Endothelial cell of umbilical vein (primary cell): ENCODE data around the gene CR2. TPM values are rescaled to one million over a fixed set of nuclear protein-coding genes. Genes with fewer than 3 reads are reported as not detected.

Experiments
- BruUV-seq: library from RNA; stranded (reverse); fragments of 400-500 nt; replicated peaks from 2 replicates; lab custom pipeline; 2021; lab: Mats Ljungman, UMichigan
- CTCF ChIA-PET: fragments of 300-600, 350-600 bp; sonication (Branson Sonifier 250); formaldehyde crosslinking; loops from one replicate; lab custom pipeline; 2021; ENCODE audit warnings: antibody characterized with exemption, inconsistent platforms; lab: Charles Lee
- POLR2A ChIA-PET: fragments of 300-600, 350-600 bp; sonication (Branson Sonifier 250); formaldehyde crosslinking; loops from one replicate; lab custom pipeline; 2021; ENCODE audit warnings: antibody characterized with exemption, inconsistent platforms; lab: Charles Lee
- DNase-seq: peaks from one replicate; pipeline ENCODE4 v3.0.0-alpha.2; 2011; ENCODE audit warnings: low read depth, low spot score
- FAIRE-seq: peaks from 2 replicates; lab custom pipeline; 2011; peaks lifted over from hg19 to GRCh38; lab: Jason Lieb, UNC
- H2AFZ ChIP-seq: 2 replicates; pipeline ENCODE4 v1.6.0; 2012; ENCODE audit warnings: low read depth, low read length, control low read depth, inconsistent platforms
- H3K27ac ChIP-seq: 2 replicates; pipeline ENCODE4 v1.5.1; 2011; ENCODE audit warnings: low read depth, mild to moderate bottlenecking, control low read depth, low read length, moderate library complexity; ENCODE audit not compliant: insufficient read depth
- H3K27me3 ChIP-seq, 2 experiments: 2 replicates each; pipeline versions ENCODE4 v1.6.0 to v1.6.1; 2011; ENCODE audit warnings: low read length in 2 of 2, mixed read lengths in 1 of 2; ENCODE audit not compliant: control insufficient read depth in 2 of 2, insufficient read depth in 2 of 2
- H3K36me3 ChIP-seq, 2 experiments: 2 replicates in 1 of 2; 3 replicates in 1 of 2; pipeline ENCODE4 v1.5.1; 2011; ENCODE audit warnings: low read length in 2 of 2, mild to moderate bottlenecking in 1 of 2, moderate library complexity in 1 of 2; ENCODE audit not compliant: control insufficient read depth in 2 of 2, insufficient read depth in 2 of 2; ENCODE audit errors: extremely low read depth in 1 of 2
- H3K4me1 ChIP-seq: 3 replicates; pipeline ENCODE4 v1.5.1; 2011; ENCODE audit warnings: mild to moderate bottlenecking, low read length; ENCODE audit not compliant: control insufficient read depth, insufficient read depth; ENCODE audit errors: extremely low read depth
- H3K4me2 ChIP-seq: 2 replicates; pipeline ENCODE4 v1.6.1; 2011; ENCODE audit warnings: low read length, control low read depth, mixed read lengths; ENCODE audit not compliant: insufficient read depth
- H3K4me3 ChIP-seq, 3 experiments: fragments of 200-600 bp in 1 of 3; sonication (generic), shearing (Covaris generic) in 1 of 3; replicated peaks in 1 of 3; 2 replicates each; pipeline ENCODE4 v1.5.1; 2011 to 2016; ENCODE audit warnings: control low read depth in 3 of 3, low read length in 3 of 3, mild to moderate bottlenecking in 2 of 3, inconsistent platforms in 1 of 3, low read depth in 1 of 3, moderate library complexity in 1 of 3; ENCODE audit not compliant: insufficient read depth in 1 of 3
- H3K79me2 ChIP-seq: 2 replicates; pipeline ENCODE4 v1.6.0; 2012; ENCODE audit warnings: low read length, inconsistent platforms; ENCODE audit not compliant: control insufficient read depth, insufficient read depth
- H3K9ac ChIP-seq: replicated peaks from 2 replicates; pipeline ENCODE3; 2011; ENCODE audit warnings: low read length, control low read depth; ENCODE audit not compliant: insufficient read depth; ENCODE audit errors: extremely low read depth
- H3K9me1 ChIP-seq: replicated peaks from 3 replicates; pipeline ENCODE4 v1.6.0; 2011; ENCODE audit warnings: mild to moderate bottlenecking, low read length; ENCODE audit not compliant: control insufficient read depth, insufficient read depth; ENCODE audit errors: extremely low read depth
- H3K9me3 ChIP-seq: replicated peaks from 2 replicates; pipeline ENCODE4 v1.5.1; 2012; ENCODE audit warnings: low read length, inconsistent platforms; ENCODE audit not compliant: control insufficient read depth, insufficient read depth
- H4K20me1 ChIP-seq: replicated peaks from 2 replicates; pipeline ENCODE3; 2011; ENCODE audit warnings: mild to moderate bottlenecking, low read length; ENCODE audit not compliant: control insufficient read depth, insufficient read depth; ENCODE audit errors: extremely low read depth
- EZH2 ChIP-seq: IDR thresholded peaks from 2 replicates; pipeline ENCODE4 v1.6.1; 2012; ENCODE audit warnings: borderline replicate concordance, low read depth, mild to moderate bottlenecking, moderate library complexity, low read length, inconsistent platforms; ENCODE audit not compliant: severe bottlenecking
- GATA2 ChIP-seq: IDR thresholded peaks from 2 replicates; pipeline ENCODE4 v1.7.0; 2011; ENCODE audit warnings: low read depth, mild to moderate bottlenecking, moderate library complexity, mixed read lengths, low read length; ENCODE audit not compliant: insufficient read length, insufficient read depth
- MAX ChIP-seq: IDR thresholded peaks from 2 replicates; pipeline ENCODE4 v1.6.1; 2011; ENCODE audit not compliant: insufficient read depth, insufficient read length
- MYC ChIP-seq: IDR thresholded peaks from one replicate; pipeline ENCODE4 v1.6.1; 2011; ENCODE audit warnings: mild to moderate bottlenecking, low read depth, low read length
- POLR2A ChIP-seq: IDR thresholded peaks from 2 replicates; pipeline ENCODE4 v1.6.1; 2012; ENCODE audit warnings: low read depth, mild to moderate bottlenecking, control low read depth, low read length
- POLR2AphosphoS5 ChIP-seq: IDR thresholded peaks from 2 replicates; pipeline ENCODE4 v1.6.1; 2012; ENCODE audit warnings: low read depth, mild to moderate bottlenecking, control low read depth, low read length, moderate library complexity; ENCODE audit not compliant: insufficient read depth
- dilution Hi-C: fragments of 300-500 bp; cut with MboI; formaldehyde crosslinking; loops from one replicate; pipeline ENCODE4 v1.15.0; 2019; ENCODE audit warnings: low sequenced_read_pairs; ENCODE audit not compliant: extremely low pct_ligation_motif_present
- intact Hi-C: fragments of 100-400 bp; cut with micrococcal nuclease; formaldehyde crosslinking; loops from one replicate; pipeline ENCODE4 v1.10.0; 2022
- polyA plus RNA-seq, 4 experiments: library from polyadenylated mRNA; depleted of rRNA in 3 of 4; stranded (reverse) in 3 of 4; unstranded in 1 of 4; fragments of >200 nt; gene quantifications; 2 replicates each; pipeline versions ENCODE4 v1.2.1 to v1.2.3, GENCODE V29; 2011 to 2012; ENCODE audit warnings: missing spikeins in 1 of 4
- total RNA-seq: library from RNA; stranded (reverse); gene quantifications from 2 replicates; pipeline ENCODE4 v1.2.3, GENCODE V29; 2021
- TF ChIP-seq, protein P1 (sequence below), 2 donors: IDR thresholded peaks; 1 replicate in 1 of 2; 2 replicates in 1 of 2; pipeline ENCODE4 v1.5.1; 2011; ENCODE audit warnings: low read length in 2 of 2, mild to moderate bottlenecking in 2 of 2, moderate library complexity in 2 of 2, control low read depth in 1 of 2, inconsistent platforms in 1 of 2, low read depth in 1 of 2; ENCODE audit not compliant: insufficient read depth in 1 of 2; ENCODE audit errors: extremely low read depth in 1 of 2

Gene CR2
- total and polyA plus RNA-seq, 2 donors (not counting 3 experiments of a cell fraction or from before 2014, with no cell fraction given) = not detected

DNA sequence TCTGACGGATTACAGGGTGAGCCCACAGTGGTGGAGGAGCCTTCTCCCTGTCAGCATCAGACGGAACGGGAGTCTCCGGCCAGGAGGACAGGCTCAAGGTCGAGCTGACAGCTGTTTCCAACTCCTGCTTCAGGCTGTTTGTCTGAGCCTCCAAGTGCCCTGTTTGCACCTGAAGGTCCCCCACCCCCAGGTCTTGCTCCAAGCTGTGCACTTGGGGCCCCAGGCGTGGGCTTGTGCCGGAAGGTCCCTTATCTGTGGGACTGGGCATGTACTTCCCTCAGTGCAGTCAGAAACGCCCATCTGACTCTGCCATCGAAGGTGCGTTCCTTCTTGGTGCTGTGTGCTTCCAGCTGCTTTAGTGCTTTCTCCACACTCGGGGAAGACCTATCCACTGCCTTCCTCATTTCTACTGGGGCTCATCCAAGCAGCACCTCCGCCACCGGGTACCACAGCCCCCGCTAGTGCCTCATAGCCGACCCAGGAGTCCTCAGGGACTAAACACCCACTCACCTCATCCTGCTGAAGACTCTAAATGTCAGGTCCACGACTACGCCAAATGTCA lies 29.5 kb upstream of the CR2 start:
- H3K9me3 ChIP-seq = no peaks in the 10 kb centered on the region
- no peaks in the 10 kb centered on the region for H3K36me3 ChIP-seq
- intact Hi-C loops = no loop called here
- no peak overlapping the region for H3K27ac ChIP-seq
- DNase-seq (no peak), FAIRE-seq (no peak)
- H3K4me3 ChIP-seq = no peak overlapping the region
- TF ChIP-seq MAX (no peak), GATA2 (no peak), EZH2 (no peak), POLR2A (no peak), MYC (no peak), POLR2AphosphoS5 (no peak)
- TF ChIP-seq, protein P1, sequence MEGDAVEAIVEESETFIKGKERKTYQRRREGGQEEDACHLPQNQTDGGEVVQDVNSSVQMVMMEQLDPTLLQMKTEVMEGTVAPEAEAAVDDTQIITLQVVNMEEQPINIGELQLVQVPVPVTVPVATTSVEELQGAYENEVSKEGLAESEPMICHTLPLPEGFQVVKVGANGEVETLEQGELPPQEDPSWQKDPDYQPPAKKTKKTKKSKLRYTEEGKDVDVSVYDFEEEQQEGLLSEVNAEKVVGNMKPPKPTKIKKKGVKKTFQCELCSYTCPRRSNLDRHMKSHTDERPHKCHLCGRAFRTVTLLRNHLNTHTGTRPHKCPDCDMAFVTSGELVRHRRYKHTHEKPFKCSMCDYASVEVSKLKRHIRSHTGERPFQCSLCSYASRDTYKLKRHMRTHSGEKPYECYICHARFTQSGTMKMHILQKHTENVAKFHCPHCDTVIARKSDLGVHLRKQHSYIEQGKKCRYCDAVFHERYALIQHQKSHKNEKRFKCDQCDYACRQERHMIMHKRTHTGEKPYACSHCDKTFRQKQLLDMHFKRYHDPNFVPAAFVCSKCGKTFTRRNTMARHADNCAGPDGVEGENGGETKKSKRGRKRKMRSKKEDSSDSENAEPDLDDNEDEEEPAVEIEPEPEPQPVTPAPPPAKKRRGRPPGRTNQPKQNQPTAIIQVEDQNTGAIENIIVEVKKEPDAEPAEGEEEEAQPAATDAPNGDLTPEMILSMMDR (IDR thresholded peaks at IDR 0.05; ENCODE audit: extremely low read depth in 1 of 2, insufficient read depth in 1 of 2, low read depth in 1 of 2, low read length in 2 of 2) = no peak
- peaks cover 0 to 4% of the 10 kb centered on the region in 2 experiments for H3K27me3 ChIP-seq
- H3K9ac ChIP-seq = no peak overlapping the region
- no peak overlapping the region for H2AFZ ChIP-seq
- no peaks in the 10 kb centered on the region for H3K4me1 ChIP-seq
- H3K4me2 ChIP-seq = no peak overlapping the region
- no peaks in the 10 kb centered on the region for H3K9me1 ChIP-seq
- no peaks in the 10 kb centered on the region for H3K79me2 ChIP-seq
- BruUV-seq = no TSS peak
- dilution Hi-C loops = no loop called here
- ChIA-PET POLR2A (no interaction called here), CTCF (no interaction called here)
- H4K20me1 ChIP-seq = no peaks in the 10 kb centered on the region
